Thyroid gland (tissue), 4 donors: ENCODE data around the gene ST7. TPM values are rescaled to one million over a fixed set of nuclear protein-coding genes. Genes with fewer than 3 reads are reported as not detected.

Experiments
- DNase-seq, 2 donors: peaks; one replicate each; pipeline ENCODE4 v3.0.0-alpha.2; 2019
- H3K27ac ChIP-seq, 3 donors: fragments of 200-600 bp; sonication (generic); 1 replicate in 2 of 3; 2 replicates in 1 of 3; pipeline ENCODE4 v1.5.1; 2016 to 2019; ENCODE audit warnings: mild to moderate bottlenecking in 1 of 3, moderate library complexity in 1 of 3
- H3K27me3 ChIP-seq: fragments of 200-600 bp; sonication (generic); one replicate; pipeline ENCODE4 v1.5.1; 2019
- H3K36me3 ChIP-seq, 2 donors: fragments of 200-600 bp; sonication (generic); one replicate each; pipeline ENCODE4 v1.5.1; 2016 to 2019
- H3K4me1 ChIP-seq, 2 donors: fragments of 200-600 bp; sonication (generic); one replicate each; pipeline ENCODE4 v1.5.1; 2017 to 2019
- H3K4me3 ChIP-seq, 3 donors: fragments of 200-600 bp; sonication (generic); replicated peaks in 1 of 3; 1 replicate in 2 of 3; 2 replicates in 1 of 3; pipeline ENCODE4 v1.5.1; 2016; ENCODE audit warnings: mild to moderate bottlenecking in 1 of 3
- H3K9me3 ChIP-seq: fragments of 200-600 bp; sonication (generic); one replicate; pipeline ENCODE4 v1.5.1; 2017
- CTCF ChIP-seq, 6 experiments: fragments of 200-600 bp in 3 of 6; fragments of 450-650 bp in 3 of 6; sonication (generic) in 3 of 6; IDR thresholded peaks; one replicate each; pipeline ENCODE4 v1.5.1; 2016 to 2019; ENCODE audit warnings: antibody characterized with exemption in 6 of 6, mild to moderate bottlenecking in 2 of 6, inconsistent platforms in 1 of 6, moderate library complexity in 1 of 6
- POLR2A ChIP-seq, 2 donors: fragments of 450-650 bp; IDR thresholded peaks; one replicate each; pipeline ENCODE4 v1.6.1; 2017; ENCODE audit warnings: antibody characterized with exemption in 2 of 2, mild to moderate bottlenecking in 2 of 2, moderate library complexity in 1 of 2
- WGBS, 2 donors: methylation state at CpG; one replicate each; pipeline ENCODE4 v1.1.5; 2017; 5-methylcytosine and 5-hydroxymethylcytosine counted together
- intact Hi-C: fragments of 100-400 bp; cut with DNase I; formaldehyde crosslinking; loops from one replicate; pipeline ENCODE4 v1.15.1; 2023
- total RNA-seq, 4 donors: library from RNA; depleted of rRNA; stranded (reverse); fragments of >200 nt; gene quantifications; one replicate each; pipeline ENCODE4 v1.2.3, GENCODE V29; 2016

The ST7 gene
- total RNA-seq, 4 donors from 2014 or later: 62.8 to 75.1 (median 66.7) TPM

GRCh38 chr7:117176206-117176605 lies 222.9 kb downstream of the ST7 start:
- intact Hi-C loops: no loop called here
- no peaks in the 10 kb centered on the region for H3K9me3 ChIP-seq
- H3K36me3 ChIP-seq: peaks cover 0 to 3% of the 10 kb centered on the region in 2 donors
- no peak overlapping the region for H3K4me3 ChIP-seq
- no peak for DNase-seq
- TF ChIP-seq CTCF (IDR thresholded peaks at IDR 0.05): no peak
- TF ChIP-seq POLR2A (IDR thresholded peaks at IDR 0.05): no peak
- peaks cover 20 to 26% of the 10 kb centered on the region in 2 donors for H3K4me1 ChIP-seq
- H3K27ac ChIP-seq: no peak overlapping the region
- 85 to 86% methylated on average over 2 of the region's 2 CpGs for WGBS, 2 donors
- no peaks in the 10 kb centered on the region for H3K27me3 ChIP-seq

DNA sequence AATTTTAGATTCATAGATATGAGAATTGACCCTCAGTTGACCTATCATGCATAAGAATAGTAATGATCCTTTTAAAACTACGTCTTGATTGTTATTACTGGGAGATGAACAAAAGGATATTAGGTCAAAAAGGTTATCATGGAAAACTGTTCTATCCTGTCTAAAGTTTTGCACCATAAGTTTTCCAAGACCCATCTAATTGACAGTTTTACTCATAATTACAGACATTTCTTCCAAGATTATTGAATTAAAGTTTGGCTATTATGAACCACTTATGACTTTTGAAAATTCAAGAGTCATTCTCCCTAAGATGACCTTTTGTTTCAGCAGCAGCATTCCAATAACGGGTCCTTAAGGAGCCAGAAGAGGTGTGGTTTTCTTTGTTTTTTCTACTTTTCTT lies 225.3 kb downstream of the ST7 start:
- no peak overlapping the region for H3K4me3 ChIP-seq
- intact Hi-C loops: no loop called here
- WGBS, 2 donors: 42 to 47% methylated on average over 2 of the region's 2 CpGs
- DNase-seq: no peak
- no peak for TF ChIP-seq POLR2A (IDR thresholded peaks at IDR 0.05)
- peak overlapping the region in 1 of 3 donors; percentile 43 for H3K27ac ChIP-seq
- H3K36me3 ChIP-seq: no peaks in the 10 kb centered on the region
- H3K9me3 ChIP-seq: no peaks in the 10 kb centered on the region
- no peaks in the 10 kb centered on the region for H3K27me3 ChIP-seq
- peaks cover 20 to 26% of the 10 kb centered on the region in 2 donors for H3K4me1 ChIP-seq

DNA sequence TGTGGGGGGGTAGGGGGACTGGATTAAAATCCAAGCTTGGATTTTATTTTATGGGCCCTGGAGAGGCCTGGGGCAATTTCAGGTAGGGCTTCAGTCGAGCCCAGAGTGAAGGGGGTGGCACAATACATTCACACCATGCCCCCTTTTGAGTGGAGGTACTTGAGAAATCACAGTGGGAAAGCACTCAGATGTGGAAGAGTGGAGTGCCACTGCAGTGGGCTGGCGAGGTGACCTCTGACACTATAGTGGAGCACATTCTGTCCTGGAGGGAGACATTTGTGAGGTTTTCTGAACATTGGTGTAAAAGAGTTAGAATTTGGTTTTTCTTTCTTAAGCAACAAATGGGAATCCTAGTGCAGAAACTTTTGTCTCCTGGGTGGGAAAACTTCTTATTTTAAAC lies 226.4 kb downstream of the ST7 start:
- Histone ChIP-seq H3K36me3 (no peaks in the 10 kb centered on the region), H3K27me3 (no peaks in the 10 kb centered on the region), H3K9me3 (no peaks in the 10 kb centered on the region), H3K4me3 (no peak overlapping the region), H3K4me1 (peaks cover 20 to 26% of the 10 kb centered on the region in 2 donors), H3K27ac (peak overlapping the region; percentile 53 to 85 (median 60))
- intact Hi-C loops: no loop called here
- DNase-seq: peak; percentile 79 to 87
- 41 to 43% methylated on average over 2 of the region's 2 CpGs for WGBS, 2 donors
- TF ChIP-seq POLR2A (IDR thresholded peaks at IDR 0.05): no peak
- no peak for TF ChIP-seq CTCF (IDR thresholded peaks at IDR 0.05)

GRCh38 chr7:117183729-117184128 lies 230.4 kb downstream of the ST7 start:
- H3K4me3 ChIP-seq: no peak overlapping the region
- TF ChIP-seq CTCF (IDR thresholded peaks at IDR 0.05) (no peak), POLR2A (IDR thresholded peaks at IDR 0.05) (no peak)
- H3K27me3 ChIP-seq: no peaks in the 10 kb centered on the region
- no peak for DNase-seq
- no peak overlapping the region for H3K27ac ChIP-seq
- peaks cover 16 to 21% of the 10 kb centered on the region in 2 donors for H3K4me1 ChIP-seq
- H3K9me3 ChIP-seq: no peaks in the 10 kb centered on the region
- no peaks in the 10 kb centered on the region for H3K36me3 ChIP-seq
- intact Hi-C loops: no loop called here
- 97 to 99% methylated on average over 2 of the region's 2 CpGs for WGBS, 2 donors

DNA sequence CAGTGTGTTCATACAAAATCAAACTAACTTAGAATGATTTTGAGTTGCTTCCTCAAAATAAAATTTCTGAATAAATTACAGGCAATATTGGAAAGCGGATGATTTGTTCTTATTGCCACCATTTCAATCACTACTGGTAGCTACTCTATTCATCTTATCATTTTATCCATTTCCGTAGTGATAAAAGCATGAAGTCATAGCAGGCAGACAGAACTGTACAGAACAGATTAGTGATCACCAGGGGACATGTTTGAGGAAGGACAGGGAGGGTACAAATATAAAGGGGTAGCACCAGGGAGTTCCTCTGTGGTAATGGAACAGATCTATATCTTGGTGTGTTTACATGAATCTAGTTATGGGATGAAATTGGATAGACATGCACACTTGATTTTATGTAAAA lies 231.1 kb downstream of the ST7 start:
- intact Hi-C loops: no loop called here
- no peak for TF ChIP-seq POLR2A (IDR thresholded peaks at IDR 0.05)
- TF ChIP-seq CTCF (IDR thresholded peaks at IDR 0.05): no peak
- Histone ChIP-seq H3K4me3 (no peak overlapping the region), H3K27ac (no peak overlapping the region), H3K4me1 (peaks cover 10 to 14% of the 10 kb centered on the region in 2 donors), H3K27me3 (no peaks in the 10 kb centered on the region), H3K36me3 (no peaks in the 10 kb centered on the region), H3K9me3 (no peaks in the 10 kb centered on the region)
- 97 to 98% methylated on average over 2 of the region's 2 CpGs for WGBS, 2 donors
- DNase-seq: no peak

- H3K4me1 ChIP-seq: peaks cover 3 to 7% of the 10 kb centered on the region in 2 donors
- DNase-seq: no peak
- no peaks in the 10 kb centered on the region for H3K27me3 ChIP-seq
- intact Hi-C loops: no loop called here
- no peaks in the 10 kb centered on the region for H3K9me3 ChIP-seq
- WGBS, 2 donors: 96% methylated on average over 3 of the region's 3 CpGs
- TF ChIP-seq CTCF (IDR thresholded peaks at IDR 0.05) (no peak), POLR2A (IDR thresholded peaks at IDR 0.05) (no peak)
- H3K27ac ChIP-seq: no peak overlapping the region
- no peak overlapping the region for H3K4me3 ChIP-seq
- H3K36me3 ChIP-seq: peaks cover 0 to 3% of the 10 kb centered on the region in 2 donors
Observed at GRCh38 chr7:117185124-117185523, 231.8 kb downstream of the ST7 start.
